ENCODE data around the gene CD99L2.
"Not testable (repeated sequence)": the region's sequence is repeated elsewhere in the genome, so short reads cannot be mapped to it uniquely, and the experiment has no call there.

The CD99L2 gene

DNA sequence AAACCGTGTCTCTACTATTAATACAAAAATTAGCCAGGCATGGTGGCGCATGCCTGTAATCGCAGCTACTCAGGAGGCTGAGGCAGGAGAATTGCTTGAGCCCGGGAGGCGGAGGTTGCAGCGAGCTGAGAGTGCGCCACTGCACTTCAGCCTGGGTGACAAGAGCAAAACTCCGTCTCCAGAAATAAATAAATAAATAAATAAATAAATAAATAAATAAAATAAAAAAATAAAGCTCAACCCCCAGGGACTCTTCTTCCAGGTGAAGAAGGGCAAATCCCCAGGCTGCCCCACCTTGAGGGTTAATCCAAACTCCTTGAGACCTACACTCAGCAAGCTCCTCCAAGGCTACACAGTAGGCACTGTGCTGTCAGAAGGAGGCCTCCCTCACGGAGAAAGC is 11.2 kb downstream of the CD99L2 start:
- not testable (repeated sequence) for H3K9me3 Mint-ChIP-seq; H3K36me3 Mint-ChIP-seq (ENCODE audit: insufficient read depth); H3K27ac Mint-ChIP-seq (ENCODE audit: low read depth)

DNA sequence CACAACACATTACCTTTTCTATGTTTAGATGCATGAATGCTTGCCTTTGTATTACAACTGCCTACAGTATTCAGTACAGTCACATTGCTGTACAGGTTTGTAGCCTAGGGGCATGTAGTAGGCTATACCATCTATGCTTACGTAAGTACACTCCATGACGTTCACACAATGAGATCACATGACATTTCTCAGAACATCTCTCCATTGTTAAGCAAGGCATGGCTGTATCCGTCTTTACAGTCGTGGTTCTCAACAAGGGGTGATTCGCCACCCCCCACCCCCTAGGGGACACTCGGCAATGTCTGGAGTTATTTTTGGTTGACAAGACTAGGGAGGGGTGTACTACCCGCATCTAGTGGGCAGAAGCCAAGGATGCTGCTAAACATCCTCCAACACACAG is 12.1 kb downstream of the CD99L2 start:
- DNase-seq (ENCODE audit: low spot score in 2 of 2) (no peak), ATAC-seq (replicated peaks; ENCODE audit: extremely low read depth, poor library complexity, severe bottlenecking) (no peak)
- Mint-ChIP-seq H3K36me3 (ENCODE audit: insufficient read depth) (no peaks in the 10 kb centered on the region), H3K4me1 (peaks cover under 1% of the 10 kb centered on the region), H3K27me3 (no peaks in the 10 kb centered on the region), H3K27ac (ENCODE audit: low read depth) (no peak overlapping the region), H3K4me3 (no peak overlapping the region), H3K9me3 (no peaks in the 10 kb centered on the region)

More for the DNA sequence above, 11.2 kb downstream of the CD99L2 start:
- H3K27me3 Mint-ChIP-seq; DNase-seq (ENCODE audit: low spot score in 2 of 2); H3K4me3 Mint-ChIP-seq; ATAC-seq (replicated peaks; ENCODE audit: extremely low read depth, poor library complexity, severe bottlenecking); H3K4me1 Mint-ChIP-seq: not testable (repeated sequence)

DNA sequence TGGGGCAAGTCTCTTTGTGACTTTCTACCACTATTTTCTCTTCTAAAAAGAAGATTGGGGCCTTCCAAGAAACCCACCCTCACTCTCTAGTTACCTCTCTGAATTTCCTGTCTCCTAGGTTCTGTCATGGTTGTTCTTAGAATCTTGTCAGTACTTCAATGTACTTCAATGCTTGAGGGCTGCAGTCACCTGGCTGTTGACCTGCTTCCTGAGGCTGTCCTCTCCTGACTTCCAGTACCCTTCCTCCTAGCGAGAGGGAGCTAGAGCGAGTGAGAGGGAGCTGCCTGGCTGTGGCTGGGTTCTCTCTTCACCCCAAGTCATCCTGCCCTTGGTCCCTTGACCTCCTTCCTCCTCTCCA is 17.7 kb downstream of the CD99L2 start:
- no peaks in the 10 kb centered on the region for H3K9me3 Mint-ChIP-seq
- H3K4me3 Mint-ChIP-seq, result no peak overlapping the region
- no peak overlapping the region for H3K27ac Mint-ChIP-seq (ENCODE audit: low read depth)
- peaks cover 25% of the 10 kb centered on the region for H3K4me1 Mint-ChIP-seq
- no peaks in the 10 kb centered on the region for H3K27me3 Mint-ChIP-seq
- DNase-seq (ENCODE audit: low spot score in 2 of 2) (no peak), ATAC-seq (replicated peaks; ENCODE audit: extremely low read depth, poor library complexity, severe bottlenecking) (no peak)
- no peaks in the 10 kb centered on the region for H3K36me3 Mint-ChIP-seq (ENCODE audit: insufficient read depth)

DNA sequence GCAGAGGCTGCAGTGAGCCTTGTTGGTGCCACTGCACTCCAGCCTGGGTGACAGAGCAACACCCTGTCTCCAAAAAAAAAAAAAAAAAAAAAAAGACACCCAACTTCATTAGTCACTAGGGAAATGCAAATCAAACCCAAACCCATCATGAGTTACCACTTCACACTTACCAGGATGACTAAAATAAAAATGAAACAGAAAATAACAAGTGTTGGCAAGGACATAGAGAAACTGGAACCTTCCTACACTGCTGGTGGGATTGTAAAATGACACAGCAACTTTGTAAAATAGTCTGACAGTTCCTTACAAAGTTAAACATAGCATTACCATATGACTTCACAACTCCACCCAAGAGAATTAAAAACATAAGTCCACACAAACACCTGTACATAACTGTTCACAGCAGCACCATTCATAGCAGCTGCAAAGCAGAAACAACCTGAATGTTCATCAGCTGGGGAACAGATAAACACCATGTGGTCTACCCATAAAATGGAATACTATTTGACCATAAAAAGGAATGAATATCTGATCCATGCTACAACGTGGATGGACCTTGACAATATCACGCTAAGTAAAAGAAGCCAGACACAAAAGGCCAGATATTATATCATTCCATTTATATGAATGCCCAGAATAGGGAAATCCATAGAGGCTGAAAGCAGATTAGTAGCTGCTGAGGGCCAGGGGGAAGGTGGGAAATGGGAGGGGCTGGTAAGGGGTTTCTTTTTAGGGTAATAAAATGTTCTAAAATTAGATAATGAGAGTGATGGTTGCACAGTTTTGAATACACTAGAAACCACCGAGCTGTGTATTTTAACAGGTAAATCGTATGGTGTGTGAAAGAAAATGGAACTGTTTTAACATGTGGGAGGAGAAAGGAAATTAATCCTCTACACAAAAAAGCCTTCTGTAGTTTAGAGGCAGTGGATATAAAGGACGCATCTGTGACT is 18.3 kb downstream of the CD99L2 start:
- peaks cover 31% of the 10 kb centered on the region for H3K4me1 Mint-ChIP-seq
- H3K36me3 Mint-ChIP-seq (ENCODE audit: insufficient read depth), result no peaks in the 10 kb centered on the region
- H3K27ac Mint-ChIP-seq (ENCODE audit: low read depth), result no peak overlapping the region
- no peaks in the 10 kb centered on the region for H3K9me3 Mint-ChIP-seq
- DNase-seq (ENCODE audit: low spot score in 2 of 2), result no peak
- H3K27me3 Mint-ChIP-seq, result no peaks in the 10 kb centered on the region
- ATAC-seq (replicated peaks; ENCODE audit: extremely low read depth, poor library complexity, severe bottlenecking), result no peak
- H3K4me3 Mint-ChIP-seq, result no peak overlapping the region

DNA sequence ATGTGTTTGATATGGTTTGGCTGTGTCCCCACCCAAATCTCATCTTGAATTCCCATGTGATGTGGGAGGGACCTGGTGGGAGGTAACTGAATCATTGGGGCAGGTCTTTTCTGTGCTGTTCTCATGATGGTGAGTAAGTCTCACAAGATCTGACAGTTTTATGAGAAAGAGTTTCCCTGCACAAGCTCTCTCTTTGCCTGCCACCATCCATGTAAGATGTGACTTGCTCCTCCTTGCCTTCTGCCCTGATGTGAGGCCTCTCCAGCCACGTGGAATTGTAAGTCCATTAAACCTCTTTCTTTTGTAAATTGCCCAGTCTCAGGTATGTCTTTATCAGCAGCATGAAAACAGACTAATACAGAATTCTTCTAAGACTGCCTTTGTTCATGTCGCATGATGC is 22.8 kb downstream of the CD99L2 start:
- H3K9me3 Mint-ChIP-seq; H3K27ac Mint-ChIP-seq (ENCODE audit: low read depth); H3K4me3 Mint-ChIP-seq; H3K27me3 Mint-ChIP-seq; ATAC-seq (replicated peaks; ENCODE audit: extremely low read depth, poor library complexity, severe bottlenecking); DNase-seq (ENCODE audit: low spot score in 2 of 2); H3K36me3 Mint-ChIP-seq (ENCODE audit: insufficient read depth): not testable (repeated sequence)
- peaks cover 54% of the 10 kb centered on the region for H3K4me1 Mint-ChIP-seq

GRCh38 chrX:150874448-150874847 is 24.0 kb downstream of the CD99L2 start:
- Mint-ChIP-seq H3K27me3 (no peaks in the 10 kb centered on the region), H3K4me3 (no peak overlapping the region), H3K36me3 (ENCODE audit: insufficient read depth) (no peaks in the 10 kb centered on the region), H3K27ac (ENCODE audit: low read depth) (peak overlapping the region; percentile 82), H3K4me1 (peaks cover 45% of the 10 kb centered on the region), H3K9me3 (no peaks in the 10 kb centered on the region)
- ATAC-seq (replicated peaks; ENCODE audit: extremely low read depth, poor library complexity, severe bottlenecking), result no peak
- no peak for DNase-seq (ENCODE audit: low spot score in 2 of 2)

DNA sequence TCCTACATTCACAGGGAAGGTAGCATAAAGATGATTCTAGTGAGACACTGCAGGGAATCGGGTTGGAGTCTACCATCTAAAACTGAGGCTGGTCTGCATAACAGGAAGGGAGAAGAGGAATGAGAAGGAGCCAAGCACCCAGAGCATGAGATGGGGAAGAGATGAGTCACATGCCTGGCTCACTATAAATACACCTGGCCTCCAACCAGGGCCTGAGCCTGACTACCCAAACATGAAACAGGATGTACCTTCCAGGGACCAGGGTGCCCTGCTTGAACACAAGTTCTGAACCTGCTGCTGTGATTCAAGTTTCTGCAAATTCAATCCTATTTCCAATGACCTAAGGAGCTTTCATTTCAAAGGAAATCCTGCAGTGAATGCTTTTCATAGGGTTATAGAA is 24.9 kb downstream of the CD99L2 start:
- Mint-ChIP-seq H3K36me3 (ENCODE audit: insufficient read depth) (no peaks in the 10 kb centered on the region), H3K4me3 (no peak overlapping the region)

DNA sequence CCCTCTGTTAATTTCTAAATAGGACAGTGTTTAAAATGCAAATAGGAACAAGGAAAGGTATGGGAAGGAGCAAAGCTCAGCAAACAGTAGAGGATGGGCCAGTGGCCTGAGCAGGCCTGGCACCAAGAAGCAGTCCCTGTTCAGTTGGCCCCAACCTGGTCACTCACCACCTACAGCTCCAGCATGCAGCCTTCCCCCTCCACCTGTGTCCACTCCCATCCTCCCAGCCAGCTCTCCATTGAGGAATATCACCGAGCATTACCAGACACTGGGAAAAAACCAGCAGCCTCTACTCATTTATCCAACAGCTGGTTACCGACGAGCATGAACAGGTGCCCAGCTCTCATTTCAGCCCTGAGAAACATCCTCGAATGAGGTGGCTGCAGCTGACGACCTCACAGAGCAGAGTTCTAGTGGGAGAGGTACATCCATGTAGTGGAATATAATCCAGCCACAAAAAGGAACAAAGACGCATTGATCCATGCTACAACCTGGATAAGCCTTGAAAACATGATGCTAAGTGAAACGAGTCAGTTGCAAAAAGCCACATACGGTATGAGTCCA is 25.6 kb downstream of the CD99L2 start:
- no peak for ATAC-seq (replicated peaks; ENCODE audit: extremely low read depth, poor library complexity, severe bottlenecking)
- Mint-ChIP-seq H3K4me3 (no peak overlapping the region), H3K27me3 (no peaks in the 10 kb centered on the region), H3K36me3 (ENCODE audit: insufficient read depth) (no peaks in the 10 kb centered on the region), H3K4me1 (peaks cover 43% of the 10 kb centered on the region), H3K27ac (ENCODE audit: low read depth) (no peak overlapping the region), H3K9me3 (no peaks in the 10 kb centered on the region)
- DNase-seq (ENCODE audit: low spot score in 2 of 2), result no peak

More for the DNA sequence above, 24.9 kb downstream of the CD99L2 start:
- Mint-ChIP-seq H3K4me1 (peaks cover 41% of the 10 kb centered on the region), H3K27me3 (no peaks in the 10 kb centered on the region), H3K9me3 (no peaks in the 10 kb centered on the region), H3K27ac (ENCODE audit: low read depth) (peak overlapping the region; percentile 82)
- DNase-seq (ENCODE audit: low spot score in 2 of 2) (no peak), ATAC-seq (replicated peaks; ENCODE audit: extremely low read depth, poor library complexity, severe bottlenecking) (no peak)

GRCh38 chrX:150871341-150871811 is 27.1 kb downstream of the CD99L2 start:
- Mint-ChIP-seq H3K27ac (ENCODE audit: low read depth) (no peak overlapping the region), H3K4me3 (no peak overlapping the region)
- no peak for ATAC-seq (replicated peaks; ENCODE audit: extremely low read depth, poor library complexity, severe bottlenecking)

GRCh38 chrX:150870487-150871340 is 27.8 kb downstream of the CD99L2 start:
- H3K4me3 Mint-ChIP-seq, result no peak overlapping the region
- DNase-seq (ENCODE audit: low spot score in 2 of 2), result no peak

More at GRCh38 chrX:150871341-150871811, 27.1 kb downstream of the CD99L2 start:
- H3K9me3 Mint-ChIP-seq, result no peaks in the 10 kb centered on the region
- H3K27me3 Mint-ChIP-seq, result no peaks in the 10 kb centered on the region
- peaks cover 43% of the 10 kb centered on the region for H3K4me1 Mint-ChIP-seq
- DNase-seq (ENCODE audit: low spot score in 2 of 2), result no peak
- H3K36me3 Mint-ChIP-seq (ENCODE audit: insufficient read depth), result no peaks in the 10 kb centered on the region

DNA sequence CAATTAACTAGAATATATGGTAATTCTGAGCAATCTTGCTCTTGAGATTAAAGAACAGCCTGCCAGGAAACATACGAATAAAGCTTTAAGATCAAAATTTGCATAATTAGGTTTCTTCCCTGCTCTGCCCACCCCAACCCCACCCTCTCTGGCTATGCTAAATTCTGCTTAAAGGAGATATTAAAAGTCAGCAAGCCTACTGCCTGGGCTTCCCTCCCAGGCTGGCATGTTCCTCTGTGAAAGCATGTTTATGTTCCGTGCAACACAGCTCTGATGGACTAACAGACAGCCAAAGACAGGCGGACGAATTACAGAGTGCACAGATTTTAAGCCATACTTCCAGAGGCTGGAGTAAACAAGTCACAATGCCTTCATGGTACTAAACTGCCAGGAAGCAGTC is 28.4 kb downstream of the CD99L2 start:
- H3K27me3 Mint-ChIP-seq, result no peaks in the 10 kb centered on the region
- no peaks in the 10 kb centered on the region for H3K36me3 Mint-ChIP-seq (ENCODE audit: insufficient read depth)
- peaks cover 34% of the 10 kb centered on the region for H3K4me1 Mint-ChIP-seq
- no peak for DNase-seq (ENCODE audit: low spot score in 2 of 2)
- no peak overlapping the region for H3K27ac Mint-ChIP-seq (ENCODE audit: low read depth)
- ATAC-seq (replicated peaks; ENCODE audit: extremely low read depth, poor library complexity, severe bottlenecking), result no peak
- no peak overlapping the region for H3K4me3 Mint-ChIP-seq
- H3K9me3 Mint-ChIP-seq, result no peaks in the 10 kb centered on the region

More at GRCh38 chrX:150870487-150871340, 27.8 kb downstream of the CD99L2 start:
- peaks cover 41% of the 10 kb centered on the region for H3K4me1 Mint-ChIP-seq
- no peak overlapping the region for H3K27ac Mint-ChIP-seq (ENCODE audit: low read depth)
- no peaks in the 10 kb centered on the region for H3K27me3 Mint-ChIP-seq
- ATAC-seq (replicated peaks; ENCODE audit: extremely low read depth, poor library complexity, severe bottlenecking), result no peak
- no peaks in the 10 kb centered on the region for H3K36me3 Mint-ChIP-seq (ENCODE audit: insufficient read depth)
- H3K9me3 Mint-ChIP-seq, result no peaks in the 10 kb centered on the region

DNA sequence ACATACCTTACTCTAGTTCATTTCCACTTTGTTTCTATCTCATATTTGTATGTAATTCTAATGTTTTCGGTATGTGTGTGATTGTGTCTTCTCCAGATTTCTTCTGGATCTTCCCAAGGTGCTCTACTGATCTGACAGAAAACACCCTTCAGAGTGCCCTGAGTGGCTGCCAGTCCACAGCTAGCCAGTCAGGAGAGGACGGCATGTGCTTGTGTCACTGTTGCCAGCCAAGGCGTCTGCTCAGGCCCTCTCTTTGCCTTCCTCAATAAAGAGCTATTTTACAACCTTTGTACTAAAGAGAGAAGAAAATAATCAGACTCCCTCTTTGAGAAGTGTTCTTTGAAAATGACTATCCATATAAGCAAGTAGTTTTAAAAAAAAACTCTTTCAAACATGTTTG is 29.0 kb downstream of the CD99L2 start:
- H3K9me3 Mint-ChIP-seq, result no peaks in the 10 kb centered on the region
- no peak for ATAC-seq (replicated peaks; ENCODE audit: extremely low read depth, poor library complexity, severe bottlenecking)
- no peak overlapping the region for H3K4me3 Mint-ChIP-seq
- H3K27me3 Mint-ChIP-seq, result no peaks in the 10 kb centered on the region
- no peaks in the 10 kb centered on the region for H3K36me3 Mint-ChIP-seq (ENCODE audit: insufficient read depth)
- H3K4me1 Mint-ChIP-seq, result peaks cover 29% of the 10 kb centered on the region
- H3K27ac Mint-ChIP-seq (ENCODE audit: low read depth), result no peak overlapping the region
- DNase-seq (ENCODE audit: low spot score in 2 of 2), result no peak

Data from central memory CD8-positive, alpha-beta T cell (primary cell).